SJCRH30 (cell line): Measurements from ENCODE around the gene DIO3. TPM values are rescaled to one million over a fixed set of nuclear protein-coding genes. Genes with fewer than 3 reads are reported as not detected.

ENCODE experiments used
- DNase-seq, 2 experiments: peaks; one replicate each; pipeline ENCODE4 v3.0.0-alpha.2; 2015 to 2020
- H3K27ac ChIP-seq: fragments of 250-450 bp; sonication (Bioruptor Pico); 2 replicates; pipeline ENCODE4 v1.5.1; 2020; ENCODE audit warnings: mild to moderate bottlenecking, moderate library complexity
- H3K27me3 ChIP-seq: fragments of 250-450 bp; sonication (Bioruptor Pico); 2 replicates; pipeline ENCODE4 v1.5.1; 2020; ENCODE audit warnings: mild to moderate bottlenecking, moderate library complexity
- H3K36me3 ChIP-seq: fragments of 250-450 bp; sonication (Bioruptor Pico); 2 replicates; pipeline ENCODE4 v1.5.1; 2020; ENCODE audit warnings: mild to moderate bottlenecking, moderate library complexity
- H3K4me1 ChIP-seq: fragments of 250-450 bp; sonication (Bioruptor Pico); 2 replicates; pipeline ENCODE4 v1.5.1; 2020; ENCODE audit warnings: mild to moderate bottlenecking, moderate library complexity
- H3K4me3 ChIP-seq: fragments of 250-450 bp; sonication (Bioruptor Pico); 2 replicates; pipeline ENCODE4 v1.5.1; 2020; ENCODE audit warnings: mild to moderate bottlenecking, moderate library complexity
- H3K9me3 ChIP-seq: fragments of 250-450 bp; sonication (Bioruptor Pico); replicated peaks from 2 replicates; pipeline ENCODE4 v1.5.1; 2020; ENCODE audit warnings: mild to moderate bottlenecking, moderate library complexity
- total RNA-seq: library from RNA; depleted of rRNA; stranded (reverse); fragments of >200 nt; shearing (Covaris generic); gene quantifications from 2 replicates; pipeline ENCODE4 v1.2.3, GENCODE V29; 2014

DIO3 gene
- total RNA-seq, 1 experiment from 2014 or later: not detected

GRCh38 chr14:101535232-101535631, 26.1 kb upstream of the DIO3 start:
- no peak for DNase-seq
- no peaks in the 10 kb centered on the region for H3K4me1 ChIP-seq
- H3K9me3 ChIP-seq: no peaks in the 10 kb centered on the region
- H3K36me3 ChIP-seq: no peaks in the 10 kb centered on the region
- H3K27ac ChIP-seq: no peak overlapping the region
- H3K27me3 ChIP-seq: no peaks in the 10 kb centered on the region; the same call in 1 of the 2 replicates
- no peak overlapping the region for H3K4me3 ChIP-seq

- Histone ChIP-seq H3K4me3 (no peak overlapping the region), H3K9me3 (no peaks in the 10 kb centered on the region), H3K27ac (no peak overlapping the region), H3K4me1 (no peaks in the 10 kb centered on the region), H3K36me3 (no peaks in the 10 kb centered on the region), H3K27me3 (no peaks in the 10 kb centered on the region; the same call in 1 of the 2 replicates)
- no peak for DNase-seq
Observed at GRCh38 chr14:101535701-101536207, 25.5 kb upstream of the DIO3 start.

- Histone ChIP-seq H3K27me3 (no peaks in the 10 kb centered on the region; the same call in 1 of the 2 replicates), H3K4me3 (no peak overlapping the region)
- DNase-seq: no peak
Observed at GRCh38 chr14:101537286-101537685, 24.0 kb upstream of the DIO3 start.

GRCh38 chr14:101538878-101539277, 22.4 kb upstream of the DIO3 start:
- H3K4me1 ChIP-seq: no peaks in the 10 kb centered on the region
- no peak for DNase-seq
- H3K4me3 ChIP-seq: no peak overlapping the region
- H3K36me3 ChIP-seq: no peaks in the 10 kb centered on the region
- no peaks in the 10 kb centered on the region for H3K9me3 ChIP-seq
- H3K27ac ChIP-seq: no peak overlapping the region
- H3K27me3 ChIP-seq: no peaks in the 10 kb centered on the region; the same call in 1 of the 2 replicates

More at GRCh38 chr14:101537286-101537685, 24.0 kb upstream of the DIO3 start:
- no peaks in the 10 kb centered on the region for H3K4me1 ChIP-seq
- H3K36me3 ChIP-seq: no peaks in the 10 kb centered on the region
- H3K27ac ChIP-seq: no peak overlapping the region
- no peaks in the 10 kb centered on the region for H3K9me3 ChIP-seq

GRCh38 chr14:101539880-101540279, 21.4 kb upstream of the DIO3 start:
- no peak overlapping the region for H3K4me3 ChIP-seq

GRCh38 chr14:101540481-101541462, 20.5 kb upstream of the DIO3 start:
- DNase-seq: no peak
- H3K27me3 ChIP-seq: no peaks in the 10 kb centered on the region; the same call in 1 of the 2 replicates
- H3K9me3 ChIP-seq: no peaks in the 10 kb centered on the region
- no peak overlapping the region for H3K4me3 ChIP-seq
- no peaks in the 10 kb centered on the region for H3K4me1 ChIP-seq
- H3K27ac ChIP-seq: no peak overlapping the region
- no peaks in the 10 kb centered on the region for H3K36me3 ChIP-seq

More at GRCh38 chr14:101539880-101540279, 21.4 kb upstream of the DIO3 start:
- Histone ChIP-seq H3K27ac (no peak overlapping the region), H3K4me1 (no peaks in the 10 kb centered on the region), H3K36me3 (no peaks in the 10 kb centered on the region), H3K9me3 (no peaks in the 10 kb centered on the region), H3K27me3 (no peaks in the 10 kb centered on the region; the same call in 1 of the 2 replicates)
- no peak for DNase-seq

- no peaks in the 10 kb centered on the region for H3K36me3 ChIP-seq
Observed at GRCh38 chr14:101542391-101542790, 18.9 kb upstream of the DIO3 start.

GRCh38 chr14:101543814-101544213, 17.5 kb upstream of the DIO3 start:
- no peaks in the 10 kb centered on the region; the same call in 1 of the 2 replicates for H3K27me3 ChIP-seq
- no peaks in the 10 kb centered on the region for H3K4me1 ChIP-seq
- no peaks in the 10 kb centered on the region for H3K36me3 ChIP-seq
- H3K9me3 ChIP-seq: no peaks in the 10 kb centered on the region
- no peak overlapping the region for H3K27ac ChIP-seq
- H3K4me3 ChIP-seq: no peak overlapping the region
- DNase-seq: no peak

More at GRCh38 chr14:101542391-101542790, 18.9 kb upstream of the DIO3 start:
- Histone ChIP-seq H3K27me3 (no peaks in the 10 kb centered on the region; the same call in 1 of the 2 replicates), H3K4me1 (no peaks in the 10 kb centered on the region), H3K27ac (no peak overlapping the region), H3K9me3 (no peaks in the 10 kb centered on the region), H3K4me3 (no peak overlapping the region)
- DNase-seq: no peak

- Histone ChIP-seq H3K9me3 (no peaks in the 10 kb centered on the region), H3K27ac (no peak overlapping the region)
- DNase-seq: no peak
Observed at GRCh38 chr14:101544550-101544949, 16.7 kb upstream of the DIO3 start.

GRCh38 chr14:101546706-101547105, 14.6 kb upstream of the DIO3 start:
- H3K36me3 ChIP-seq: no peaks in the 10 kb centered on the region
- H3K4me1 ChIP-seq: no peaks in the 10 kb centered on the region
- H3K9me3 ChIP-seq: no peaks in the 10 kb centered on the region
- H3K4me3 ChIP-seq: no peak overlapping the region
- no peaks in the 10 kb centered on the region for H3K27me3 ChIP-seq
- DNase-seq: no peak
- H3K27ac ChIP-seq: no peak overlapping the region

More at GRCh38 chr14:101544550-101544949, 16.7 kb upstream of the DIO3 start:
- Histone ChIP-seq H3K36me3 (no peaks in the 10 kb centered on the region), H3K27me3 (no peaks in the 10 kb centered on the region; the same call in 1 of the 2 replicates), H3K4me1 (no peaks in the 10 kb centered on the region), H3K4me3 (no peak overlapping the region)

GRCh38 chr14:101547107-101547738, 14.1 kb upstream of the DIO3 start:
- no peak for DNase-seq
- H3K4me1 ChIP-seq: no peaks in the 10 kb centered on the region
- H3K36me3 ChIP-seq: no peaks in the 10 kb centered on the region
- H3K9me3 ChIP-seq: no peaks in the 10 kb centered on the region
- H3K4me3 ChIP-seq: no peak overlapping the region
- no peaks in the 10 kb centered on the region for H3K27me3 ChIP-seq
- no peak overlapping the region for H3K27ac ChIP-seq

GRCh38 chr14:101547961-101548669, 13.2 kb upstream of the DIO3 start:
- no peak for DNase-seq
- Histone ChIP-seq H3K4me3 (no peak overlapping the region), H3K36me3 (no peaks in the 10 kb centered on the region), H3K4me1 (no peaks in the 10 kb centered on the region), H3K9me3 (no peaks in the 10 kb centered on the region), H3K27ac (no peak overlapping the region), H3K27me3 (no peaks in the 10 kb centered on the region)

- Histone ChIP-seq H3K27ac (no peak overlapping the region), H3K36me3 (no peaks in the 10 kb centered on the region), H3K27me3 (no peaks in the 10 kb centered on the region), H3K4me1 (no peaks in the 10 kb centered on the region), H3K9me3 (no peaks in the 10 kb centered on the region), H3K4me3 (no peak overlapping the region)
- peak in 1 of 2 experiments; percentile 23 for DNase-seq
Observed at GRCh38 chr14:101548710-101549109, 12.6 kb upstream of the DIO3 start.

- Histone ChIP-seq H3K27ac (no peak overlapping the region), H3K4me1 (no peaks in the 10 kb centered on the region), H3K36me3 (no peaks in the 10 kb centered on the region), H3K4me3 (no peak overlapping the region), H3K27me3 (no peaks in the 10 kb centered on the region), H3K9me3 (no peaks in the 10 kb centered on the region)
- no peak for DNase-seq
Observed at GRCh38 chr14:101549154-101549553, 12.1 kb upstream of the DIO3 start.
